Measurements from ENCODE around the gene KRT76.

GRCh38 chr12:52805739-52806138, 28.6 kb upstream of the KRT76 start:
- TF ChIP-seq CTCF (IDR thresholded peaks at IDR 0.05) (no peak), POLR2A (IDR thresholded peaks at IDR 0.05; ENCODE audit: low read depth) (no peak), EP300 (IDR thresholded peaks at IDR 0.05) (no peak), POLR2AphosphoS5 (IDR thresholded peaks at IDR 0.05) (no peak)

All from esophagus muscularis mucosa (tissue), 4 donors.